Measurements from ENCODE around the gene SLC5A11. TPM values are rescaled to one million over a fixed set of nuclear protein-coding genes. Genes with fewer than 3 reads are reported as not detected.

SLC5A11 gene
- total RNA-seq, 1 experiment from 2014 or later = 0.22 TPM

DNA sequence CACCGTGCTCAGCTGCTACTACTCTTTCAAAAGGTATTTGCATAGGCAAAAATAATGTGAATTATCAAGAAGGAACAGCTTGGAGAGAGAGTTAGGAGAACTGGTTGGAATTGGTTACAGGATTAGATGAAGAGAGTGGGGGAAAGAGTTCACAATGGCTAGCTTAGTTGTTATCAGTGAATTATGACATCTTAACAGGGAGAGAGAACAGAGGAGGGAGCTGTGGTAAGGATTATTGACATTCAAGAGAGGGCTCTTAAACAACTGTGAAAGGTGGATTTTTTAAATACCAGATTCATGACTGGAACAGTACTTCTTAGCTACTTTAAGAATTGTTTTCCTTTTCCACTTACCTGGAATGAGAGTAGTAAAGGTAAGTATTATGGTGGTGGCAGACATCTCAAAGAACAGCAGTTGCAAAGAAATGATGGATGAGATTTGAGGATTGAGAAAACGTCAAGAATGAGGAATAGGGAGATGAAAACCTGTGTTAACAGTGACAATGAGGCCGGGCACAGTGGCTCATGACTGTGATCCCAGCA, 43.9 kb upstream of the SLC5A11 start:
- no peaks in the 10 kb centered on the region for H4K20me1 ChIP-seq (ENCODE audit: control insufficient read depth, insufficient read depth, insufficient read length)
- H3K27ac ChIP-seq (ENCODE audit: insufficient read length, low read depth, low read length) = no peak overlapping the region
- H3K9ac ChIP-seq (ENCODE audit: extremely low read depth, insufficient read length, low read length) = no peak overlapping the region
- H3K9me3 ChIP-seq (ENCODE audit: control insufficient read depth, low read depth, low read length) = no peaks in the 10 kb centered on the region
- no peak for DNase-seq
- no CpG with 5 or more reads among the region's 3 CpGs for WGBS (ENCODE audit: extremely low coverage, insufficient read length, low lambda C conversion rate)
- H3K14ac ChIP-seq (ENCODE audit: insufficient read depth, low read length) = no peak overlapping the region
- H3K9me3 Mint-ChIP-seq = no peaks in the 10 kb centered on the region
- H3K27ac Mint-ChIP-seq = peak overlapping the region in 2 of 3 experiments; percentile 2 to 44; a peak in 1 of 7 replicates
- H2BK12ac ChIP-seq (ENCODE audit: insufficient read length, low read depth, low read length) = no peak overlapping the region
- H2AK5ac ChIP-seq (ENCODE audit: insufficient read length, low read length) = no peak overlapping the region
- H3K27me3 Mint-ChIP-seq (ENCODE audit: low read depth) = no peaks in the 10 kb centered on the region
- no peaks in the 10 kb centered on the region for H3K4me1 ChIP-seq (ENCODE audit: insufficient read depth, low read length)
- no peak overlapping the region for H2AFZ ChIP-seq (ENCODE audit: low read length)
- H2BK15ac ChIP-seq (ENCODE audit: low read depth, low read length) = no peak overlapping the region
- no peak overlapping the region for H2BK20ac ChIP-seq (ENCODE audit: low read depth, low read length, poor library complexity, severe bottlenecking)
- no peaks in the 10 kb centered on the region for H3K79me2 ChIP-seq (ENCODE audit: insufficient read depth, low read length)
- peaks cover 16 to 20% of the 10 kb centered on the region in 2 experiments for H3K4me1 Mint-ChIP-seq
- no peak overlapping the region for H3K4me3 Mint-ChIP-seq
- no peak overlapping the region for H4K91ac ChIP-seq (ENCODE audit: insufficient read length, low read depth, low read length)
- H4K8ac ChIP-seq (replicated peaks; ENCODE audit: insufficient read length, low read depth, low read length) = no peak overlapping the region
- H3T11ph ChIP-seq (ENCODE audit: low read length) = no peak overlapping the region
- no peak overlapping the region for H3K56ac ChIP-seq (ENCODE audit: insufficient read length, low read depth, low read length)
- no peaks in the 10 kb centered on the region for H3K27me3 ChIP-seq (ENCODE audit: insufficient read depth, low read length)
- no peak overlapping the region for H2BK5ac ChIP-seq (ENCODE audit: insufficient read length, low read length)
- no peak overlapping the region for H3K4ac ChIP-seq (ENCODE audit: low read depth, low read length)
- H3K23ac ChIP-seq (ENCODE audit: insufficient read length, low read depth, low read length) = no peak overlapping the region
- no peak overlapping the region for H2BK120ac ChIP-seq (ENCODE audit: low read depth, low read length, poor library complexity, severe bottlenecking)
- H3K4me2 ChIP-seq (ENCODE audit: insufficient read depth, insufficient read length, low read length) = no peak overlapping the region
- no peak for TF ChIP-seq CTCF (conservative IDR thresholded peaks at IDR 0.05)
- no peak overlapping the region for H3K18ac ChIP-seq (ENCODE audit: insufficient read length, low read depth, low read length)
- peaks cover 3% of the 10 kb centered on the region for H3K79me1 ChIP-seq (ENCODE audit: insufficient read depth, low read depth, low read length, poor library complexity, severe bottlenecking)
- H3K36me3 Mint-ChIP-seq (ENCODE audit: insufficient read depth in 1 of 3, low read depth in 3 of 3) = peaks cover 62 to 98% (median 89%) of the 10 kb centered on the region in 3 experiments; a peak in 6 of 7 replicates
- no peak overlapping the region for H4K5ac ChIP-seq (ENCODE audit: insufficient read length, low read depth, low read length)
- H3K23me2 ChIP-seq (ENCODE audit: insufficient read length, low read depth, low read length, poor library complexity, severe bottlenecking) = no peaks in the 10 kb centered on the region

Data from H9 (cell line).